Measurements from ENCODE around the gene CERCAM.
"Not testable (repeated sequence)": the region's sequence is repeated elsewhere in the genome, so short reads cannot be mapped to it uniquely, and the experiment has no call there.

The CERCAM gene

GRCh38 chr9:128393970-128394369 lies 26.7 kb upstream of the CERCAM start:
- DNase-seq = no peak

DNA sequence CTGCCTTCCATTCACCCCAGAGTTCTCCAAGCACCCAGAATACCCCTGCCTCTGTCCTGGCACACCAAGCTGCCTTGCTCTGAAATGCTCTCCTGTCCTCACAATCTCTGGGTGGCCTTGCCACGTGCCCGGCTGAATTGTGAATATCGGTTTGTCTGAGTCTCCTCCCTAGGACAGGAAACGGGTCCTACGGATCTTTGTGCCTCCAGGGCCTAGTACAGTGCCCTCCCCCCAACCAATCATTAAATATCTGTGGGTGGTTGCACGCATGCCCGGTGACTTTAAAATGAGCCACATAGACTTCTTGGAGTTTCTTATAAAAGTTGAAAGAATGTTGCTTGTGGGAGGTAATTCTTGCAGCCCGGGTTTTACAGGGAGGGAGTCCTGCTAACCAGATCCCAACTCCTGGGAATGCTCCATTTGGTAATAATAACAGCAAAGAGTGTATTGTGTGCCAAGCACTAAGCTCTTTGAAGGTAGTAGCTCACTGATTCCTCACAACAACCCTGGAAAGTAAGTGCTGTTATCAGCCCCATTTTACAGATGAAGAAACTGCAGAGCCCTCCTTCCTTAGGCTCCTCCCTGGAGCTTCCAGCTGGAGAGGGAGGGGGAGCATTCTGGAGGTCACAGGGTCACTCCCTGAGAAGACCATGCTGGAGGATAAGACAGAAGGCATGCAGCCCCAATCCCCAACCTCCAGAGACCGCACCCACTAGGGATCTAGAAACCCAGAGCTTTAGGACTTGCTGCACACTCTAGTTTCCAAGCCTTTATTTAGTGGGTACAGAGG lies 26.1 kb upstream of the CERCAM start:
- no peak for DNase-seq

DNA sequence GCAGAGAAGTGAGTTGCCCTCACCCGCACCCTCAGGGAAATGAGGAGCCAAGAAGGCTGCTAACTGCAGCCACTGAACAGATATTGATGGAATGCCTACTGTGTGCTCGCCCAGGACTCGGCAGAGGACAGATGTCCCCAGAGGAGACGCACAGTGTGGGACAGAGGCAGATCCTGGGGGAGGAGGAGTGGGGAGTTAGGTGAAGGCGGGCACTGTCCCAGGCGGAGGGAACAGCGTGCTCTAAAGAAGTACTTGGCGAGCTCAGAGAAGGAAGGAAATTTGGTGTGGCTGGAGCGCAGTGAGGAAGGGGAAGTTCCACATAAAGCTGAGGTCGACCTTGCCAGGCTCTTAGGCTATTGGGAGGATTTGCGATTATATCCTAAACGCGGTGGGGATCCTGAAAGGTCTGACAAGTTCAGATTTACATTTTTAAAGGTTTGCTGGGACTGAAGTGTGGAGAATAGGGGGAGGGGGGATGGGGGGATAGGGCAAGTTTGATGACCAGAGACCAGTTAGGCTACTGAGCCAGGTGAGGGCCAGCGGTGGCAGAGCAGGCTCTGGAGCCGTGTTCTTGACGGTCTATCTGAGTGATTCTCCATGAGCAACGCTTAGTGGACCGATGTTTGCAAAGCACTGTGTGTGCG lies 23.6 kb upstream of the CERCAM start:
- DNase-seq = no peak

DNA sequence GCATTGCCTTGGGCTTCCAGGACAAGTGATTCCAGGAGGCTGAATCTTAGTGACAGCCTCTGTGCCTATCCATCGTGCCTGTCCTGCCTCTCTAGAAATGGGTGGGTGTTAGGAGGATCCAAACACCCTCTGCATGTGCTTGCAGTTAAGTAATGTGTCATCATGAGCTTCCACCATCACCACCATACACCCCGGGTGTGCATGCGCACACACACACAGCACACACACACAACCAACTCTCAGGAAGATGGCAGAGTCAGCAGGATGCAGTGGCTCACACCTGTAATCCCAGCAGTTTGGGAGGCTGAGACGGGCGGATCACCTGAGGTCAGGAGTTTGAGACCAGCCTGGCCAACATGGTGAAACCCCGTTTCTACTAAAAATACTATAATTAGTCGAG lies 22.8 kb upstream of the CERCAM start:
- DNase-seq = no peak

GRCh38 chr9:128399861-128400260 lies 20.8 kb upstream of the CERCAM start:
- no peak for DNase-seq

DNA sequence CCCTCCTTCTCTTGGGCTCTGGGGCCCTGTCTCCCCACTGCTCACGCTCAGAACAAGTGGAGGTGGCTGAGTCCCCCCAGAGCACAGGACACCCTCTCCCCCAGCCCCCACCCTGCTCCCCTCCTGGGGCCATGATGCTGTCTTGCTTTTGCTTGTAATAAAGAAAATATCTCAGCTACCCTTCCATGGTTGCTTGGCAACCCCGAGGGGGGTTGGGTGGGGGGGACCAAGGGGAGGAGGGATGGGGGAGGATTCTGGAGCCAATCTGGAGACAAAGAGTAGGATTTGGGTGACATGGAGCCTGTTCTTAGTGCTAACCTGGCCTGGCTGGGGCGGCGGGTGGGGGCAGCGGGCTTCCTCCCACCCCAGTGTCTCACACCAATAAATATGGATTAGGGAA lies 16.1 kb upstream of the CERCAM start:
- no peak for DNase-seq

- no peak for DNase-seq
These were observed 15.4 kb upstream of the CERCAM start for GRCh38 chr9:128405077-128405779.

DNA sequence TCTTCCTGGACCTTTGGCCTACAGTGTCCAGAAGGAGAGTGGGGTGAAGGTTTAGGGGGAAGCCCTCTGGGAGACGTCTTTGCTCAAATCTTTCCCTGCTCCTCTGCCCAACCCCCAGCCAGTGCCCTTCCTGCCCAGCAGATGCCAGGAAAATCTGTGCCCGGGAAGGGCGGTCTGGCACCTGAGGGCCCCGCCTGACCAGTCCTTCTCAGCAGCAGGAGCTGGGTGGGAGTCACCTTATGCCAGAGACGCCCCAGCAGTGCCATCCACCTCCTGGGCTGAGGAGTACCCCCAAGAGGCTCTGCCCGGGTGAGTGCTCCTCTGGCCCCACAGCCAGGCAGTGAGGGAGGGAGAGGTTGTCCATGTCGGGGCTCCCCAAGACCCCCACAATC lies 14.9 kb upstream of the CERCAM start:
- no peak for DNase-seq

- DNase-seq = no peak
These were observed 13.7 kb upstream of the CERCAM start for GRCh38 chr9:128406848-128407391.

DNA sequence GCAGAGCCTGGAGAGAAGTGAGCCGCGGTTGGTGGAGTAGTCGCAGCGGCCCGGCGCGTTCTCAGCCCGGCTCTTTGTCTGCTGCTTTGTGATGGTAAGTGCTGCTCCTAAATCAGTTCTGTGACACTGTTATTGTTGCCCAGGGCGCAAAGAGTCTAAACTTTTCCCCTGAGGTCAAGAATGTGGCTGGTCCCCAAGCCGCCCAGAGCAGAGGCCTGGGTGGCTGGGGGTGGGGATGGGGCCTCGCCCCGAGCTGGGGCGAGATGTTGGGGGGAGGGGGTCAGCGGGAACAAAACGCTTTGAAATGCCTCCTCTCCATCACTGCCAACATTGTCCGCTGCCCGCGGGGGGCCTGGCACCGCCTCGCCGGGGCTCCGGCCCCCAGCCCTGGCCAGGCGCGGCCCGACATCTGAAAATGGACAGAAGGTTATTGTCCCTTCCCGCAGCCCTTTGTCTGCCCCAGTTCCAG lies 11.7 kb upstream of the CERCAM start:
- DNase-seq = no peak

- no peak for DNase-seq
These were observed 11.2 kb upstream of the CERCAM start for GRCh38 chr9:128409450-128409849.

DNA sequence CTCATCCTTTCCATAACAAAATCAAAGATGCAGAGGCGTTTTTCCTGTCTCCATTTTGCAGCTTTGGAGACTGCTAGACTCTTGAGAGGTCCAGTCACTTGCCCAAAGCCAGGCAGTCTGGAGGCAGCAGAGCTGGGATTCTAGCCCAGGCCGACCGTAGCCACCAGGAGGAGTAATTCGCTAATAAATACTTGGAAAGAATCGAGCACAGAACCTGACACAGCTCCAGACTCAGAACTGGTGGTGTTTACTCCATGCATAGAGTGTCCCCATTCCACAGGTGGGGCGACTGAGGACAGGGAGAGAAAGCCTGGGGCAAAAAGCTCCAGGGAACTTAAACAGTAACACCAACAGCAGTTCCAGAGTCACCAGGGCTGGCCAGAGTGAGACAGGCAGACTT lies 10.7 kb upstream of the CERCAM start:
- DNase-seq = no peak

DNA sequence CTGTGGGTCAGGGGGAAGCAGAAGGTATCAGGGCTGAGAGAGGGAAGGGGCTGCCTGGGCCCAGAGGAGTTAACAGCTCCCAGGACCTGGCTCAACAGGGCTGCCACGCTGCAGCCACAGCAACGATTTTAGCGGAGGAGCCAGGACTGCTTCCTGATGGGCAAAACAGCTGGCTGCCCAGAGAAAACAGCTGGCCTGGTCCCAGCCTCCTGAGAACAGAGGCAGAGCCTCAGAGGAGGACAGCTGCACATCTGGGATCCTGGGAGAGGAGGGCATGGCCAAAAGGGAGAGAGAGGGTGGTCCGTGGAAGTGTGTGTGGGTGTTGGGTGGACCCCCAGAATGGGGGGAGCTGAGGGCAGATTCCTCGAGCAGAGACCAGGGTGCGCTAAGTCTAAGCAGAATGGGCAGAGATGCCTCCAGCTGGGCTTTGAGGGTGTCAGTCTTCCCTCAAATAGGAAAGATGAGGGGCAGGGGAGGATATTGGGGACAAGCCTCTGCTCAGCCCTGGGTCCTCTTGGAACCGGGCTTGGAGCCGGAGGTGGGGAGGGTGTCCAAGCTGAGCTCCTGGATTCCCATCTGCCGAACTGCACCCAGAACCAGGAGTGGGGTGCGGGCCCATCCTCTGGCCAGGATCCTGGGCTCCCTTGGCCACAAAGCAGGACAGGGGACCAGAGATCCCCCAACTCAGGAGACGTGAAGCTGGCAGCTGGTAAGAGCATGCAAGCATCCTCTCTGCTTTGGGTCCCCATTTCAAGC lies 9.1 kb upstream of the CERCAM start:
- no peak for DNase-seq

DNA sequence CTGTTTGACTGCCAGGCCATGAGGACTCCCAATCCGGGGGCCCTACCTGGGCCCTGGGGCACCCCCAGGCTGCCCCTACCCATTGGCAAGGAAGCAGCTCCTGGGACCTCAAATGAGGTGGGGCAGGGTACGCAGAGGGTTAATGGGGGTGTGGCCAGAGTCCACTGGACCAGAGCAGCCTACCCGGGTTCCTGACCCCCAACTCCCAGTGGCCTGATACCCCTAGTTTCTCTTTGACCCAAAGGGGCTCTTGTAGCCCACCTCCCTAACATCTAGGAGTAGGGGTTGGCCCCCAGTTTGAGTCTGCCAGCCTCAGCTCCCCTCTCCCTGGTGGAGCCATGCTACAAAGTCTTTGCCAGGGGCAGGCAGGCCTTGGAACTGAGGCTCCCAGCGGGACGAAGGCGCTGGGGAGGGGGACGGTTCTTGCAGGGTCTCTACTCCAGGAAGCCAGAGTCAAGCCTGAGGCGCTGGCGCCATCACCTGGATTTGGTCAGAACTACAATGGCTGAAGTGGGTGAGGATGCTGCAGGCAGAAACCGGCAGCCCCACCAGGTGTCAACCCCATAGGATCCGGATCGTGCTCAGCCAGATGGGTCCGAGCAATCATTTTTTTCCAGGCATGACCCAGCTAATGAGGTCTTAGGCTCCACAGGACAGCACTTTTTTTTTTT lies 8.4 kb upstream of the CERCAM start:
- DNase-seq = no peak

- DNase-seq = not testable (repeated sequence)
These were observed 6.9 kb upstream of the CERCAM start for GRCh38 chr9:128413728-128414127.

- no peak for DNase-seq
These were observed 6.2 kb upstream of the CERCAM start for GRCh38 chr9:128414461-128414860.

- DNase-seq = no peak
These were observed 5.4 kb upstream of the CERCAM start for GRCh38 chr9:128415281-128415680.

DNA sequence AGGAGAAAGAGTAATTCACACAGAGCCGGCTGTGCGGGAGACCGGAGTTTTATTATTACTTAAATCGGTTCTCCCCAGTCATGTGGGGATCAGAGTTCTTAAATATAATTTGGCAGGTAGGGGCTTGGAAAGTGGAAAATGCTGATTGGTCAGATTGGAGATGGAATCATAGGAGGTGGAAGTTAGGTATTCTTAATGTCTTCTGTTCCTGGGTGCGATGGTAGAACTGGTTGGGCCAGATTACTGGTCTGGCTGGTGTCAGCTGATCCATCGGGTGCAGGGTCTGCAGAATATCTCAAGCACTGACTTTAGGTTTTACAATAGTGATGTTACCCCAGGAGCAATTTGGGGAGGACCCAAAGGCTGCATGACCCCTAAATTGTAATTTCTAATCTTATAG lies 4.6 kb upstream of the CERCAM start:
- DNase-seq = no peak

GRCh38 chr9:128416432-128417019 lies 4.1 kb upstream of the CERCAM start:
- no peak for DNase-seq

DNA sequence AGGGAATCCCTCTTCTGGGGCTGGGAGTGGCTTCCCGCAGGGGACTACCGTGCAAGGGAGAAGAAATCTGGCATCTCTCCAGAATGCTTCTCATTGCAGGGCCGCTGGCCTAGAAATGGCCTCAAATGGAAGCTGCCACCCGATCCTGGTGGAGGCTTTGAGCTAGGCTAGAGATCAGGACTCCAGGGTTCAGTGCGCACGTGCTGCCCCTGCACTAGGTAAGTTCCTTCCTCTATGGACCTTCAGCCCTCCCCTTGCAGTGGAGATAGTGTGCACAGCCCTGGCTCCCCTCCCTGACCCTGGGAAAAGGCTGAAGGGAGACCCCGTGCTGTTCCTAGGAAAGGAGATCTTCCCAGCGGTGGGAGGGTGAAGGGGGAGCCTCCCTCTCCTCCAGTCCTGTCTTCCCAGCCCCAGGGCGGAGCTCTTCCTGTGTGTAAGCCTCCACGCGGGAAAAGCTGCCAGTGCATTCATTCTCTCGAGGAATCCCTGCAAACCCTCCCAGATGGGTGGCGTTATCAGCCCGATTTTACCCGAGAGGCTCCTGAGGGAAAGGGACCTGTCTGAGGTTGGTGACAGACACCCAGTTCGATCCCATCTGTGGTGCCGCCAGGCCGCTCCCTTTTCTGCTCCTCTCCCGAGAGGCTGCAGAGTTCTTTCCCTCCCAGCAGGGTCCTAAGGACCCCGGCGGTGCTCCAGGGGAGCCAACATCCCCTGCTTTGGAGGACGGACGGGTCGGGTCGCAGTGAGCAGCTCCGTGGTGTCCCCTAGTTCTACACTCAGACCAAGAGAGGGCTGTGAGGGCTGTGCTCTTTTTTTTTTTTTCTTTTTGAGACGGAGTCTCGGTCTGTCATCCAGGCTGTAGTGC lies 1.4 kb upstream of the CERCAM start:
- DNase-seq = no peak
